Panc1 (cell line): Measurements from ENCODE around the gene PPIL1. TPM values are rescaled to one million over a fixed set of nuclear protein-coding genes. Genes with fewer than 3 reads are reported as not detected.

ENCODE experiments used
- ATAC-seq: fragments of 200-7000 bp; cut with Tn5 transposase; 2 replicates; pipeline ENCODE4 v1.9.1; 2020; ENCODE audit warnings: mild to moderate bottlenecking, moderate library complexity
- BruUV-seq: library from RNA; stranded (reverse); fragments of 400-500 nt; replicated peaks from 2 replicates; lab custom pipeline; 2021; lab: Mats Ljungman, UMichigan
- CTCF ChIA-PET: fragments of 300-600 bp; sonication (Branson Sonifier 250); formaldehyde crosslinking; loops from one replicate; lab custom pipeline; 2022; ENCODE audit warnings: antibody characterized with exemption; lab: Charles Lee
- POLR2A ChIA-PET: fragments of 300-600 bp; sonication (Branson Sonifier 250); formaldehyde crosslinking; loops from one replicate; lab custom pipeline; 2022; ENCODE audit warnings: antibody characterized with exemption; lab: Charles Lee
- DNase-seq: peaks from one replicate; pipeline ENCODE4 v3.0.0-alpha.2; 2010; ENCODE audit warnings: low read depth, low spot score
- H3K27ac ChIP-seq: 2 replicates; pipeline ENCODE4 v1.5.1; 2011; ENCODE audit warnings: mild to moderate bottlenecking, low read length, inconsistent platforms
- H3K27me3 ChIP-seq: fragments of 200-500 bp; sonication (Bioruptor generic); 2 replicates; pipeline ENCODE4 v1.6.0; 2014; ENCODE audit warnings: low read length, inconsistent platforms; ENCODE audit not compliant: control insufficient read depth, insufficient read depth
- H3K36me3 ChIP-seq: fragments of 200-500 bp; sonication (Bioruptor generic); 2 replicates; pipeline ENCODE4 v1.5.1; 2014; ENCODE audit warnings: inconsistent platforms, mild to moderate bottlenecking, low read length, moderate library complexity; ENCODE audit not compliant: control insufficient read depth, insufficient read depth
- H3K4me1 ChIP-seq: 2 replicates; pipeline ENCODE4 v1.5.1; 2011; ENCODE audit warnings: inconsistent platforms, mild to moderate bottlenecking, low read length, moderate library complexity; ENCODE audit not compliant: control insufficient read depth, insufficient read depth
- H3K4me3 ChIP-seq, 2 experiments: 2 replicates each; pipeline ENCODE4 v1.5.1; 2011 to 2012; ENCODE audit warnings: low read depth in 2 of 2, low read length in 2 of 2, mild to moderate bottlenecking in 2 of 2, inconsistent platforms in 1 of 2, moderate library complexity in 1 of 2
- H3K9me3 ChIP-seq: fragments of 200-500 bp; sonication (Bioruptor generic); 2 replicates; pipeline ENCODE4 v1.5.1; 2014; ENCODE audit warnings: low read depth, mild to moderate bottlenecking, inconsistent platforms, low read length, moderate library complexity; ENCODE audit not compliant: control insufficient read depth, insufficient read depth
- CTCF ChIP-seq: fragments of 450-650 bp; IDR thresholded peaks from 2 replicates; pipeline ENCODE4 v1.5.1; 2017; ENCODE audit warnings: mild to moderate bottlenecking
- POLR2AphosphoS5 ChIP-seq: IDR thresholded peaks from 2 replicates; pipeline ENCODE4 v1.6.1; 2012; ENCODE audit warnings: mild to moderate bottlenecking, low read depth, low read length, moderate library complexity
- REST ChIP-seq, 2 experiments: IDR thresholded peaks; 2 replicates each; pipeline ENCODE4 v1.6.1; 2011 to 2012; ENCODE audit warnings: low read depth in 2 of 2, control low read depth in 1 of 2, low read length in 1 of 2, mild to moderate bottlenecking in 1 of 2, moderate library complexity in 1 of 2; ENCODE audit not compliant: insufficient read depth in 1 of 2
- SIN3A ChIP-seq: IDR thresholded peaks from 2 replicates; pipeline ENCODE4 v1.6.1; 2012; ENCODE audit warnings: low read depth, mild to moderate bottlenecking, low read length, moderate library complexity, borderline replicate concordance; ENCODE audit not compliant: insufficient read depth
- TCF7L2 ChIP-seq: IDR thresholded peaks from 2 replicates; pipeline ENCODE4 v1.6.1; 2011; ENCODE audit warnings: mild to moderate bottlenecking, low read depth, low read length, inconsistent platforms
- in situ Hi-C: cut with HindIII; loops from 2 replicates; pipeline ENCODE4 v1.10.0; 2016; ENCODE audit warnings: low sequenced_read_pairs, low pct_unique_long_range_greater_than_20kb
- intact Hi-C: fragments of 100-400 bp; cut with micrococcal nuclease; formaldehyde crosslinking; loops from one replicate; pipeline ENCODE4 v1.10.0; 2022; ENCODE audit not compliant: unreplicated experiment
- total RNA-seq: library from RNA; stranded (reverse); gene quantifications from one replicate; pipeline ENCODE4 v1.2.1, GENCODE V29; 2021; ENCODE audit not compliant: unreplicated experiment

Gene PPIL1
- total RNA-seq, 1 experiment from 2014 or later = 44.1 TPM

GRCh38 chr6:36827261-36828079 is 47.1 kb downstream of the PPIL1 start:
- TF ChIP-seq SIN3A (no peak), POLR2AphosphoS5 (no peak), REST (IDR thresholded peaks at IDR 0.05; ENCODE audit: insufficient read depth in 1 of 2, low read depth in 2 of 2, low read length in 1 of 2) (no peak), TCF7L2 (no peak), CTCF (no peak)
- DNase-seq (no peak), ATAC-seq (peak; percentile 52; the same call in 1 of the 2 replicates)
- H3K4me3 ChIP-seq = no peak overlapping the region
- no peak overlapping the region for H3K27ac ChIP-seq
- intact Hi-C loops = no loop called here
- in situ Hi-C loops = no loop called here
- peaks cover 5% of the 10 kb centered on the region; the same call in 1 of the 2 replicates for H3K4me1 ChIP-seq
- CTCF ChIA-PET = no interaction called here
- no TSS peak for BruUV-seq
- POLR2A ChIA-PET = no interaction called here
- no peaks in the 10 kb centered on the region for H3K36me3 ChIP-seq
- no peaks in the 10 kb centered on the region for H3K27me3 ChIP-seq
- H3K9me3 ChIP-seq = no peaks in the 10 kb centered on the region

- intact Hi-C loops (no loop called here), in situ Hi-C loops (no loop called here)
- Histone ChIP-seq H3K36me3 (no peaks in the 10 kb centered on the region), H3K4me3 (no peak overlapping the region), H3K27me3 (no peaks in the 10 kb centered on the region), H3K4me1 (peaks cover 5% of the 10 kb centered on the region; the same call in 1 of the 2 replicates), H3K27ac (no peak overlapping the region), H3K9me3 (no peaks in the 10 kb centered on the region)
- TF ChIP-seq TCF7L2 = no peak
- no peak for TF ChIP-seq CTCF
- TF ChIP-seq POLR2AphosphoS5 = no peak
- no peak for TF ChIP-seq REST (IDR thresholded peaks at IDR 0.05; ENCODE audit: insufficient read depth in 1 of 2, low read depth in 2 of 2, low read length in 1 of 2)
- TF ChIP-seq SIN3A = no peak
- DNase-seq (no peak), ATAC-seq (peak; percentile 22; the same call in 1 of the 2 replicates)
- CTCF ChIA-PET = no interaction called here
- no TSS peak for BruUV-seq
- POLR2A ChIA-PET = no interaction called here
Observed at GRCh38 chr6:36826520-36827227, 47.9 kb downstream of the PPIL1 start.
